Small intestine (tissue), 7 donors: ENCODE measurements around the gene GSTK1. TPM values are rescaled to one million over a fixed set of nuclear protein-coding genes. Genes with fewer than 3 reads are reported as not detected.

Experiments
- DNase-seq, 2 donors: peaks; one replicate each; pipeline versions ENCODE4 v3.0.0 to v3.0.0-alpha.2; 2013
- FAIRE-seq: peaks from 2 replicates; lab custom pipeline; 2012; peaks lifted over from hg19 to GRCh38; lab: Jason Lieb, UNC
- H3K27ac ChIP-seq, 3 donors: one replicate each; pipeline ENCODE4 v1.5.1; 2013; ENCODE audit warnings: low read length in 2 of 3, mild to moderate bottlenecking in 2 of 3, control low read depth in 1 of 3, inconsistent platforms in 1 of 3, low read depth in 1 of 3, moderate library complexity in 1 of 3
- H3K27me3 ChIP-seq, 3 donors: one replicate each; pipeline ENCODE4 v1.6.1; 2013; ENCODE audit warnings: low read length in 3 of 3, inconsistent platforms in 1 of 3; ENCODE audit not compliant: control insufficient read depth in 3 of 3, insufficient read depth in 3 of 3
- H3K36me3 ChIP-seq, 3 donors: one replicate each; pipeline ENCODE4 v1.6.1; 2013; ENCODE audit warnings: low read length in 3 of 3, inconsistent platforms in 1 of 3, low read depth in 1 of 3, mild to moderate bottlenecking in 1 of 3, moderate library complexity in 1 of 3; ENCODE audit not compliant: control insufficient read depth in 3 of 3, insufficient read depth in 2 of 3
- H3K4me1 ChIP-seq, 3 donors: one replicate each; pipeline ENCODE4 v1.6.1; 2013; ENCODE audit warnings: low read length in 2 of 3, inconsistent platforms in 1 of 3, low read depth in 1 of 3, mild to moderate bottlenecking in 1 of 3, moderate library complexity in 1 of 3; ENCODE audit not compliant: control insufficient read depth in 3 of 3, insufficient read depth in 2 of 3
- H3K4me3 ChIP-seq, 3 donors: one replicate each; pipeline ENCODE4 v1.5.1; 2013; ENCODE audit warnings: low read length in 3 of 3, control low read depth in 1 of 3, inconsistent platforms in 1 of 3, low read depth in 1 of 3, mild to moderate bottlenecking in 1 of 3, moderate library complexity in 1 of 3
- H3K9me3 ChIP-seq, 2 donors: one replicate each; pipeline ENCODE4 v1.6.1; 2013; ENCODE audit warnings: low read depth in 1 of 2, low read length in 1 of 2; ENCODE audit not compliant: control insufficient read depth in 2 of 2, insufficient read depth in 1 of 2
- WGBS, 3 donors: extraction: QIAGEN DNeasy Blood & Tissue Kit; methylation state at CpG; one replicate each; pipeline ENCODE4 v1.1.7; 2013; 5-methylcytosine and 5-hydroxymethylcytosine counted together
- polyA plus RNA-seq, 4 donors: library from polyadenylated mRNA; stranded (reverse) in 3 of 4; unstranded in 1 of 4; fragments of 200-250 nt in 3 of 4; fragments of 120-200 nt in 1 of 4; gene quantifications; one replicate each; pipeline versions ENCODE4 v1.2.1 to v1.2.3, GENCODE V29; 2013
- donor health status: healthy with polysubstance abuse.
- donor health status: control.
- donor health status: control.
- donor health status: Bipolar disorder and iron deficiency.
- donor health status: healthy.

The GSTK1 gene
- polyA plus RNA-seq, 4 donors = 250 to 450 (median 313) TPM

GRCh38 chr7:143242306-143242705 lies 20.9 kb upstream of the GSTK1 start:
- FAIRE-seq = no peak

DNA sequence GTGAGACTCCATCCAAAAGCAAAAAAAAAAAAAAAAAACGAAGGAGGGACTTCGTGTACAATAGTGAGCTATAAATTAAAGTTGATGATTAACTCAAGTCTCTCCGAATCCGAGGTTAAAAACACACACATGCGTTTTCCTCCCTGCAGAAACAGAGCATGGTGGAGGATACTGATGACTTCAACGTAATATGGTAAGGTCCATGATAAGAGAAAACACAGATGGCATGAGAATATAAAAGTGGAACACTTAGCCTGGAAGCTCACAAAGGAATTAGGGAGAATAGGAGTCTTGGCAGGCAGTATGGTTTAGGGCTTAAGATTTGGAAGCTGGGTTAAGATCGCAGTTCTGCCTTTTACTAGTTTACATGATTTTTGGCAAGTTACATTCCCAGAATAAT lies 20.1 kb upstream of the GSTK1 start:
- Histone ChIP-seq H3K4me3 (no peak overlapping the region), H3K27me3 (no peaks in the 10 kb centered on the region), H3K9me3 (no peaks in the 10 kb centered on the region), H3K27ac (peak overlapping the region; percentile 1 to 41 (median 31)), H3K36me3 (no peaks in the 10 kb centered on the region), H3K4me1 (peaks cover 12 to 14% (median 12%) of the 10 kb centered on the region in 3 donors)
- 19 to 58% (median 26%) methylated on average over 7 of the region's 7 CpGs for WGBS, 3 donors
- DNase-seq (peak; percentile 59 to 74), FAIRE-seq (no peak)

More at GRCh38 chr7:143242306-143242705, 20.9 kb upstream of the GSTK1 start:
- Histone ChIP-seq H3K9me3 (peaks cover 0 to 7% of the 10 kb centered on the region in 2 donors), H3K27ac (no peak overlapping the region), H3K4me1 (peaks cover 12 to 14% (median 12%) of the 10 kb centered on the region in 3 donors), H3K4me3 (no peak overlapping the region), H3K27me3 (no peaks in the 10 kb centered on the region), H3K36me3 (no peaks in the 10 kb centered on the region)
- no peak for DNase-seq
- 80 to 83% (median 82%) methylated on average over 11 of the region's 11 CpGs for WGBS, 3 donors

- peaks cover 0 to under 1% of the 10 kb centered on the region in 2 donors for H3K9me3 ChIP-seq
- no peaks in the 10 kb centered on the region for H3K27me3 ChIP-seq
- H3K27ac ChIP-seq = peak overlapping the region; percentile 1 to 55 (median 31)
- H3K4me3 ChIP-seq = no peak overlapping the region
- 21 to 42% (median 26%) methylated on average over 3 of the region's 3 CpGs for WGBS, 3 donors
- peaks cover 12 to 15% (median 12%) of the 10 kb centered on the region in 3 donors for H3K4me1 ChIP-seq
- no peak for FAIRE-seq
- DNase-seq = peak; percentile 39 to 43
- no peaks in the 10 kb centered on the region for H3K36me3 ChIP-seq
Observed at GRCh38 chr7:143243614-143244013, 19.6 kb upstream of the GSTK1 start.

DNA sequence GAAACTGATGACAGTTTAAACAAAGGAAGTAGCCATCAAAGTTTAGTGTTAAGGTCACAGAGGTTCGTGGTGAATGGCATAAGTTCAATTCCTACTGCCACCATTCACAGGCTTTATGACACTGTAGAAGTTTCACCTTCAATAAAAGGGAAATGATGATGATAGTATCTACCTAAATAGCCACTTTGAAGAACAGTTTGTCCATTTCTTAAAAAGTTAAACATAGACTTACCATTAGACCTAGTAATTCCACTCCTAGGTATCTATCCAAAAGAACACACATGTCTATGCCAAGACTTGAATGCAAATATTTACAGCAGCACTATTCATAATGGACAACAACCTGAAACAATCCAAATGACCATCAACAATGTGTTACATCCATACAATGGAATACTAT lies 18.9 kb upstream of the GSTK1 start:
- Histone ChIP-seq H3K27ac (no peak overlapping the region), H3K27me3 (no peaks in the 10 kb centered on the region), H3K4me3 (no peak overlapping the region), H3K9me3 (peaks cover 0 to 7% of the 10 kb centered on the region in 2 donors), H3K36me3 (no peaks in the 10 kb centered on the region), H3K4me1 (peaks cover 12 to 18% (median 12%) of the 10 kb centered on the region in 3 donors)
- FAIRE-seq (no peak), DNase-seq (no peak)
- 7 to 19% (median 11%) methylated on average over 1 of the region's 1 CpG for WGBS, 3 donors

GRCh38 chr7:143245123-143245522 lies 18.1 kb upstream of the GSTK1 start:
- no peaks in the 10 kb centered on the region for H3K36me3 ChIP-seq
- peaks cover 0 to 10% of the 10 kb centered on the region in 2 donors for H3K9me3 ChIP-seq
- 7 to 32% (median 17%) methylated on average over 3 of the region's 3 CpGs for WGBS, 3 donors
- DNase-seq = peak; percentile 35 to 58
- peak overlapping the region in 2 of 3 donors; percentile 41 to 71 for H3K27ac ChIP-seq
- peaks cover 12 to 18% (median 13%) of the 10 kb centered on the region in 3 donors for H3K4me1 ChIP-seq
- no peaks in the 10 kb centered on the region for H3K27me3 ChIP-seq
- peak; percentile 72 for FAIRE-seq
- no peak overlapping the region for H3K4me3 ChIP-seq

GRCh38 chr7:143247372-143247771 lies 15.9 kb upstream of the GSTK1 start:
- Histone ChIP-seq H3K9me3 (peaks cover 0 to 10% of the 10 kb centered on the region in 2 donors), H3K4me1 (peaks cover 9 to 18% (median 13%) of the 10 kb centered on the region in 3 donors), H3K4me3 (no peak overlapping the region), H3K27me3 (no peaks in the 10 kb centered on the region), H3K27ac (no peak overlapping the region), H3K36me3 (no peaks in the 10 kb centered on the region)
- FAIRE-seq = no peak
- no peak for DNase-seq
- WGBS, 3 donors = 54 to 63% (median 60%) methylated on average over 1 of the region's 1 CpG

- H3K4me3 ChIP-seq = no peak overlapping the region
- peaks cover 7 to 10% (median 9%) of the 10 kb centered on the region in 3 donors for H3K4me1 ChIP-seq
- no peaks in the 10 kb centered on the region for H3K36me3 ChIP-seq
- H3K9me3 ChIP-seq = peaks cover 0 to 13% of the 10 kb centered on the region in 2 donors
- FAIRE-seq = no peak
- DNase-seq = peak; percentile 48 to 91
- no peaks in the 10 kb centered on the region for H3K27me3 ChIP-seq
- 46 to 76% (median 50%) methylated on average over 2 of the region's 2 CpGs for WGBS, 3 donors
- H3K27ac ChIP-seq = peak overlapping the region; percentile 1 to 58 (median 36)
Observed at GRCh38 chr7:143248761-143249354, 14.4 kb upstream of the GSTK1 start.

GRCh38 chr7:143250199-143250598 lies 13.0 kb upstream of the GSTK1 start:
- Histone ChIP-seq H3K27me3 (no peaks in the 10 kb centered on the region), H3K4me3 (no peak overlapping the region), H3K9me3 (peaks cover 0 to 13% of the 10 kb centered on the region in 2 donors), H3K36me3 (no peaks in the 10 kb centered on the region), H3K4me1 (peaks cover 3 to 7% (median 6%) of the 10 kb centered on the region in 3 donors), H3K27ac (no peak overlapping the region)
- DNase-seq (no peak), FAIRE-seq (no peak)
